GM10248 (cell line): ENCODE results near the gene TANGO2.

Experiments
- CTCF ChIA-PET: fragments of 300-600 bp; sonication (Branson Sonifier 250); formaldehyde crosslinking; extraction: SDS; loops from one replicate; lab custom pipeline; 2021; ENCODE audit warnings: antibody characterized with exemption; lab: Yijun Ruan, JAX
- POLR2A ChIA-PET: fragments of 350-650 bp; sonication (Branson Sonifier 250); formaldehyde crosslinking; extraction: SDS; loops from one replicate; lab custom pipeline; 2020; ENCODE audit warnings: antibody characterized with exemption; lab: Yijun Ruan, JAX
- DNase-seq: peaks from one replicate; pipeline ENCODE4 v3.0.0; 2012; ENCODE audit errors: extremely low spot score
- CTCF ChIP-seq: IDR thresholded peaks from 2 replicates; pipeline ENCODE4 v1.5.1; 2012; ENCODE audit warnings: mild to moderate bottlenecking, low read depth; ENCODE audit errors: extremely low read depth, missing control alignments, control extremely low read depth

Gene TANGO2

GRCh38 chr22:20004464-20004863, 16.4 kb upstream of the TANGO2 start:
- ChIA-PET CTCF (no interaction called here), POLR2A (no interaction called here)
- no peak for TF ChIP-seq CTCF
- no peak for DNase-seq

DNA sequence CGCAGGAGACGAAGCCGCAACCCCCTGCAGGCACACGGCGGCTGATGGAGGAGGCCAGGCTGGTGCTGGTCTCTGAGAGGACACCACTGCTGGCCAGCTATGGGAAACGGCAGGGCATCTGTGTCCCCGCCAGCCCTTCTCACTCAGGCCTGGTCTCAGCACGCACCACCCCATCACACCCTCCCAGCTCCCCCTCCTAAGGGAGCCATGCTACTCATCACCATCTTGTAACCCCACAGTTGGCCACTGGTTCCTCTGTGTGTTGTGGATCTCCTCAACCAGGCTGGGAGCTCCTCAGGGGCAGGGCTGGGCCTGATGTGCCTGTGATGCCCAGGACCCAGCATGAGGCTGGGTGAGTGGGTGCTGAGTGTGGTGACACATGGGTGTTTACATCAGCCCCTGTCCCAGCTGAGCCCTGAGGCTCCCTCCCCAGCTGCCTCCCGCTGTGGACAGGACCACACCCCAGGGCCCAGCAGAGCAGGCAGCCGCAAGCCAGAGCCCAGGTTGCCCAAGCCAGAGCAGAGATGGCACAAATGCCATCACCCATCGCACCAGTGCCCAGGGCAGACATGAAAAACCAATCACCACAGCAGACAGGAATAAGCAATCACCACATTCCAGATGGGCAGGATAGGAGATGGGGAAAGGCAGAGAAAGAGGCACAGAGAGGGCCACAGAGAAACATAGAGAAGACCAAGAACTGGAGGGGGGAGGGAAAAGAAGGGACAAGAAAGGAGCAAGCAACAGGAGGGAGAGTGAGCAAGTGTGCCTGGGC, 12.5 kb upstream of the TANGO2 start:
- no peak for DNase-seq
- ChIA-PET CTCF (no interaction called here), POLR2A (no interaction called here)
- TF ChIP-seq CTCF = no peak

- no peak for TF ChIP-seq CTCF
- ChIA-PET CTCF (no interaction called here), POLR2A (no interaction called here)
- DNase-seq = no peak
Measured at GRCh38 chr22:20009018-20009491, 11.9 kb upstream of the TANGO2 start.

GRCh38 chr22:20009582-20010306, 11.2 kb upstream of the TANGO2 start:
- DNase-seq = no peak
- POLR2A ChIA-PET = no interaction called here
- TF ChIP-seq CTCF = no peak
- CTCF ChIA-PET = interaction anchor here (1.3 kb wide), 1 partner anchor 40 kb away, joined by 3 read pairs; no protein-coding TSS in a partner anchor

- DNase-seq = no peak
- ChIA-PET CTCF (interaction anchor here (0.9 to 1.8 kb wide), 4 partner anchors 16 to 41 kb away, joined by 3 to 5 read pairs (median 4); no protein-coding TSS in a partner anchor), POLR2A (no interaction called here)
- TF ChIP-seq CTCF = no peak
Measured at GRCh38 chr22:20010307-20011122, 10.4 kb upstream of the TANGO2 start.
